IMR-90 (cell line): ENCODE data around the gene WDR37.

ENCODE experiments used
- TF ChIP-seq, protein P1 (sequence below): conservative IDR thresholded peaks from 2 replicates; pipeline ENCODE4 v1.5.1; 2012; ENCODE audit warnings: mild to moderate bottlenecking, low read depth, low read length, improper control_type of control experiment
- TF ChIP-seq, protein P2 (sequence below): fragments of 150-350 bp; IDR thresholded peaks from 2 replicates; pipeline ENCODE4 v1.6.1; 2017; ENCODE audit warnings: mild to moderate bottlenecking, antibody characterized with exemption, low read length, low read depth

DNA sequence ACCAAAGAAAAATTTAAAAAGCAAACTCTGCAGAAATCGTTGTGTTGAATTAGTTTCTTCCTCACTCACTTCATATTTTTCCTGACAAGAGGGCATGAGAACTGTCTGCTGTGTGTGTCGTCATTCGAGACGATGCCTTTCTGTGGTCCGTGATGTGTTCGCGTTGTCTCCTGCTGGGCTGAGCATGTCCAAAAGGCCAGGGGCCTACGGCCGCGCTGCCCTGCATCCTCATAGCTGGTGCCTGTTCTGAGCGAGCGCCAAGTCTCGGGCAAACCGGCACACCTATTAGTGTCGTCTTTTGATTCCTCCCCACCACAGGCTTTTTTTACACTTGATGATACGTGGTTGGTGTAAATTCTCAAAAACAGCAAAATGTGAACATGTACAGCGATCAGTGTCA, 27.4 kb downstream of the WDR37 start:
- TF ChIP-seq, protein P1, sequence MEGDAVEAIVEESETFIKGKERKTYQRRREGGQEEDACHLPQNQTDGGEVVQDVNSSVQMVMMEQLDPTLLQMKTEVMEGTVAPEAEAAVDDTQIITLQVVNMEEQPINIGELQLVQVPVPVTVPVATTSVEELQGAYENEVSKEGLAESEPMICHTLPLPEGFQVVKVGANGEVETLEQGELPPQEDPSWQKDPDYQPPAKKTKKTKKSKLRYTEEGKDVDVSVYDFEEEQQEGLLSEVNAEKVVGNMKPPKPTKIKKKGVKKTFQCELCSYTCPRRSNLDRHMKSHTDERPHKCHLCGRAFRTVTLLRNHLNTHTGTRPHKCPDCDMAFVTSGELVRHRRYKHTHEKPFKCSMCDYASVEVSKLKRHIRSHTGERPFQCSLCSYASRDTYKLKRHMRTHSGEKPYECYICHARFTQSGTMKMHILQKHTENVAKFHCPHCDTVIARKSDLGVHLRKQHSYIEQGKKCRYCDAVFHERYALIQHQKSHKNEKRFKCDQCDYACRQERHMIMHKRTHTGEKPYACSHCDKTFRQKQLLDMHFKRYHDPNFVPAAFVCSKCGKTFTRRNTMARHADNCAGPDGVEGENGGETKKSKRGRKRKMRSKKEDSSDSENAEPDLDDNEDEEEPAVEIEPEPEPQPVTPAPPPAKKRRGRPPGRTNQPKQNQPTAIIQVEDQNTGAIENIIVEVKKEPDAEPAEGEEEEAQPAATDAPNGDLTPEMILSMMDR, result no peak
- TF ChIP-seq, protein P2, sequence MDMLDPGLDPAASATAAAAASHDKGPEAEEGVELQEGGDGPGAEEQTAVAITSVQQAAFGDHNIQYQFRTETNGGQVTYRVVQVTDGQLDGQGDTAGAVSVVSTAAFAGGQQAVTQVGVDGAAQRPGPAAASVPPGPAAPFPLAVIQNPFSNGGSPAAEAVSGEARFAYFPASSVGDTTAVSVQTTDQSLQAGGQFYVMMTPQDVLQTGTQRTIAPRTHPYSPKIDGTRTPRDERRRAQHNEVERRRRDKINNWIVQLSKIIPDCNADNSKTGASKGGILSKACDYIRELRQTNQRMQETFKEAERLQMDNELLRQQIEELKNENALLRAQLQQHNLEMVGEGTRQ, result no peak
